H1 (cell line): ENCODE results near the gene MXRA7. TPM values are rescaled to one million over a fixed set of nuclear protein-coding genes. Genes with fewer than 3 reads are reported as not detected.

Experiments
- BACH1 ChIP-seq: IDR thresholded peaks from 2 replicates; pipeline ENCODE4 v1.6.1; 2012; ENCODE audit warnings: low read length, improper control_type of control experiment
- CHD2 ChIP-seq: IDR thresholded peaks from 2 replicates; pipeline ENCODE4 v1.6.1; 2012; ENCODE audit warnings: low read length, improper control_type of control experiment
- CHD7 ChIP-seq: fragments of 300-600 bp; sonication (generic); IDR thresholded peaks from 2 replicates; pipeline ENCODE4 v1.7.1; 2012; ENCODE audit warnings: low read length, moderate library complexity, mild to moderate bottlenecking, inconsistent platforms; ENCODE audit not compliant: insufficient replicate concordance
- E2F6 ChIP-seq: IDR thresholded peaks from 2 replicates; pipeline ENCODE4 v1.6.1; 2012; ENCODE audit warnings: inconsistent platforms
- EGR1 ChIP-seq: IDR thresholded peaks from 2 replicates; pipeline ENCODE4 v1.6.1; 2011; ENCODE audit warnings: low read depth, low read length, borderline replicate concordance
- JUND ChIP-seq: IDR thresholded peaks from 2 replicates; pipeline ENCODE4 v1.6.1; 2011; ENCODE audit warnings: mild to moderate bottlenecking, improper control_type of control experiment, low read length
- KDM1A ChIP-seq: fragments of 200-600, 300-600 bp; sonication (generic); IDR thresholded peaks from 2 replicates; pipeline ENCODE4 v1.7.1; 2016; ENCODE audit warnings: mild to moderate bottlenecking, low read length, borderline replicate concordance
- RBBP5 ChIP-seq: IDR thresholded peaks from 2 replicates; pipeline ENCODE4 v1.7.1; 2012; ENCODE audit warnings: low read depth, mild to moderate bottlenecking, inconsistent platforms, low read length, moderate library complexity, borderline replicate concordance
- TAF7 ChIP-seq: optimal IDR thresholded peaks from 2 replicates; pipeline ENCODE3; 2011; ENCODE audit warnings: low read depth, mild to moderate bottlenecking, inconsistent platforms, low read length, moderate library complexity, borderline replicate concordance
- TCF12 ChIP-seq: IDR thresholded peaks from 2 replicates; pipeline ENCODE4 v1.6.1; 2011; ENCODE audit warnings: low read depth, mild to moderate bottlenecking, low read length
- polyA plus RNA-seq, 7 experiments: library from polyadenylated mRNA; depleted of rRNA in 3 of 7; stranded (reverse) in 5 of 7; unstranded in 2 of 7; fragments of >200 nt in 5 of 7; fragments of 200-250 nt in 2 of 7; gene quantifications; 1 replicate in 5 of 7; 2 replicates in 1 of 7; 4 replicates in 1 of 7; pipeline versions ENCODE4 v1.2.1 to v1.2.3, GENCODE V29; 2011 to 2013; ENCODE audit warnings: missing spikeins in 2 of 7, mixed read lengths in 2 of 7
- total RNA-seq: library from RNA; stranded (reverse); fragmentation: NEBNext Ultra II Directional; extraction: Animal tissue kit (Norgen Biotek cat#: 25700); gene quantifications from 2 replicates; pipeline ENCODE4 v1.2.1, GENCODE V29; 2021

MXRA7 gene
- total and polyA plus RNA-seq, 2 of the 8 experiments (the other 6 are each of a cell fraction or from before 2014, with no cell fraction given), result 17.8 to 26.6 TPM

- TF ChIP-seq E2F6, result no peak
- 0 out of 2 replicates have a peak, but pooled peaks have one; percentile 5 for TF ChIP-seq BACH1
- no peak for TF ChIP-seq CHD7
- TF ChIP-seq CHD2, result 0 out of 2 replicates have a peak, but pooled peaks have one; percentile 4
- peak; percentile 18 for TF ChIP-seq TAF7
- peak; percentile 12; the same call in 1 of the 2 replicates for TF ChIP-seq EGR1
- no peak for TF ChIP-seq TCF12
- TF ChIP-seq RBBP5, result peak; percentile 70
- no peak for TF ChIP-seq KDM1A
- no peak for TF ChIP-seq JUND
Measured at GRCh38 chr17:76736349-76737081, 25.8 kb upstream of the MXRA7 start (continued).
